OCI-M2 (cell line): ENCODE measurements around the gene RRP1B.

Experiments
- DNase-seq: peaks from one replicate; lab custom pipeline; 2025; ENCODE audit not compliant: unreplicated experiment; lab: John Stamatoyannopoulos, UW

Gene RRP1B

DNA sequence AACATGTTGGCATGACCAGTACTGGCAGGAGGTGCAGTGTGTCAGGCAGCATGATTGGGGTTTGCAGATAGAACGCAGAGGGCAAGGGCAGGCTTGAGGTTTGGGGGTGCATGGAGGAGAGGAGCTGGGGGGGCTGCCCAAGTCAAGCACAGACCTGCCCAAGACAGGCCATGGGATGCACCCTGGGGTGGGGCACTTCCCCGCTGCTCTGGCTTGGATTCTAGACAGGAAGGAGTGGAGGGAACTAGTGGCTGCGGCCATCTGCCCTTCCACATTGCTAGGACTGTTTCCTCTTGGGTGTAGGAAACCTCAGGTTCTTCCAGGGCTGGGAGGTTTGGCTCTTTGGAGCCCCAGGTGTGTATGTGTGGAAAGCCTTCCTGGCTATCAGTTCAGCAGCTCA lies 62.6 kb downstream of the RRP1B start:
- no peak for DNase-seq

DNA sequence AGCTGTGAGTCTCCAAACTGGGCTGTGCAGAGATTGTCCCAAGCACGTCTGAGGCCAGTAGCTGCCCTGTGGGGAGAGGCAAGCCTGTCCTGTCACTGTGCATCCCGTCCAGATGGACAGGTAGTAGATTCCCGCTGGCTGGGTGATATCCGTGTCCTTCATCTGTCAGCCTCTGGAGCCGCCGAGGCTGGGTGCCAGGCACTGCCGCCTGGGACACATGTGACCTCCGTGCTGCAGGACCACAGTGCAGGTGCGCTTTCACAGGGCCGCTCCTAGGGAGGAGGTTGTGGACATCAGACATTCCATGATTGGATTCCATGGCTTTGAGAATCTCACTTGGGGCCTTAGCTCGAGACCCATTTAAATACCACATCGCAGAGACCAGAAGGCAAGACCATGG lies 64.3 kb downstream of the RRP1B start:
- no peak for DNase-seq

DNA sequence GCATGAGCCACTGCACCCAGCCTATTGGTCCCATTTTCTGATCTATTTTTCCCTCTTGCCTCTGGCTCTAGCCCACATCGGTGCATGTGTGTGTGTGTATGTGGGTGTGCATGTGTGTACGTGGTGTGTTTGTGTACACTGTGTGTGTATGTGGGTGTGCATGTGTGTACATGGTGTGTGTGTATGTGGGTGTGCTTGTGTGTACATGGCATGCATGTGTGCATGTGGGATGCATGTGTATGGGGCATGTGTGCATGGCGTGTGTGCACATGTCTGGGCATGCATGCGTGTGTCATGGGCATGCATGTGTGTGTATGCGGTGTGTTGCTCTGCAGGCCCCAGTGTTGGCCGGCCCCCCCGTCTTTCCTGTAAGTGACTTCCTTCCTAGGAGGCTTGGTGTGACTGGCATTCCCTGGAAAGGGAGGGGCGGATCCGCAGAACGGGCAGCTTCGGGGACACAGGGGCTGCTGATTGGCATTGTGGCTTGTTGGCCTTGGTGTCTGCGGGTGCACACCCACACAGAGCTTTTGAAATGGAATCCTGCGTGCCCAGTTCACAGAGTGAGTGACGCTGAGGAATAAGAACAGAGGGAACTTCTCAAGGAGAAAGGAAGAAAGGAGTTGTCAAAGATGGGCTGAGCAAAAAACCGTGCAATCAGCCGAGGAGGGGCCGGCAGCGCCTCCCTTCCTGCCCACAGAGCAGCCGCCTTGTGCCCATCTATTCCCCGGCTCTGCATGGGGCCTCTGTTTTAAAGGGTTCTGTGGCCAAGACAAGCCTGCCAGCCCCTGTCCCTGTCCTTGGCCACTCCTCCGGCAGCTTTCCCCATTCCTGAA lies 67.5 kb downstream of the RRP1B start:
- DNase-seq = no peak

DNA sequence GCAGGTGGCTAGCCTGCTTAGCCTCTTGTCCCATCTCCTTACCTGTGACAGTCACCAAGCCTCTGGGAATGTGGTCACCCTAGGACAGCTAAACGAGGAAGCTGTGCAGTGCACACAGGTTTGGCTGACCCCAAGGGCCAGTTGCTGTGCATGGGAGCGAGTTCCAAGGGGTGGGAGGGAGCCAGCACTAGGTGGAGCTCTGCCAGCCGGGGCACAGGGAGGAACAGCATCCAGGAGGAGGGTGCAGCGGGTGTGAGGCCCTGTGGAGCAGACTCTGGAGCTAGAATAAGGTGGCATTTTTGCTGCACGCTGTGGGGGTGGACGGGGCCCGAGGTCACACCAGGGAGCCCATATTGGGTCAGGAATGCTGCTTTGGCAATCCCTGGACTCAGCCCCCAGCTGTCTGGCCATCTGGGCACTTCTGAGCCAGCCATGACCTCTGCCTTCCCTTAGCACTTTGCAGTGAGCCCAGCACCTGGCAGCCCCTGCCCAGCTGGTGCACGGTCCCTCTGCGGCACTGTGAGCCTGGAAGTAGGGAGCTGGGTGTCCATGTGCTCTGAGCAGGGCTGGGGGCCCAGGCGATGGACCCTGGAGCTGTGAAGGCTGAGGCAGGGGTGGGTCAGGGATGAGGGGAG lies 68.3 kb downstream of the RRP1B start:
- DNase-seq = no peak

DNA sequence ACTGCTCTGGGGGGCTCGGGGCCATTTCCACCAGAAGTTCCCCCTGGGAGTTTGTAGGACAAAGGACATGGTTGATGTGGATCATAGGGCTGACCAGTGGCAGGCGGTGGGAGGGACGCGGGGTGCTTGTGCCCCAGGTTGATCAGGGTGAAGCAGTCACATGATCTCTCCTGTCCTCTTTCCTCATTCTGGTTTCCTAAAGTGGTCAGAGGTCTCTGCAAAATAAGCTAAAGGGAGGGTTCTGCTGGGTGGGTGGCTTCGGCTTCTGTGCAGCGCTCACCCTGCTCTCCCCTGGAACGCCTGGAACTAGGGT lies 68.8 kb downstream of the RRP1B start:
- DNase-seq = no peak

DNA sequence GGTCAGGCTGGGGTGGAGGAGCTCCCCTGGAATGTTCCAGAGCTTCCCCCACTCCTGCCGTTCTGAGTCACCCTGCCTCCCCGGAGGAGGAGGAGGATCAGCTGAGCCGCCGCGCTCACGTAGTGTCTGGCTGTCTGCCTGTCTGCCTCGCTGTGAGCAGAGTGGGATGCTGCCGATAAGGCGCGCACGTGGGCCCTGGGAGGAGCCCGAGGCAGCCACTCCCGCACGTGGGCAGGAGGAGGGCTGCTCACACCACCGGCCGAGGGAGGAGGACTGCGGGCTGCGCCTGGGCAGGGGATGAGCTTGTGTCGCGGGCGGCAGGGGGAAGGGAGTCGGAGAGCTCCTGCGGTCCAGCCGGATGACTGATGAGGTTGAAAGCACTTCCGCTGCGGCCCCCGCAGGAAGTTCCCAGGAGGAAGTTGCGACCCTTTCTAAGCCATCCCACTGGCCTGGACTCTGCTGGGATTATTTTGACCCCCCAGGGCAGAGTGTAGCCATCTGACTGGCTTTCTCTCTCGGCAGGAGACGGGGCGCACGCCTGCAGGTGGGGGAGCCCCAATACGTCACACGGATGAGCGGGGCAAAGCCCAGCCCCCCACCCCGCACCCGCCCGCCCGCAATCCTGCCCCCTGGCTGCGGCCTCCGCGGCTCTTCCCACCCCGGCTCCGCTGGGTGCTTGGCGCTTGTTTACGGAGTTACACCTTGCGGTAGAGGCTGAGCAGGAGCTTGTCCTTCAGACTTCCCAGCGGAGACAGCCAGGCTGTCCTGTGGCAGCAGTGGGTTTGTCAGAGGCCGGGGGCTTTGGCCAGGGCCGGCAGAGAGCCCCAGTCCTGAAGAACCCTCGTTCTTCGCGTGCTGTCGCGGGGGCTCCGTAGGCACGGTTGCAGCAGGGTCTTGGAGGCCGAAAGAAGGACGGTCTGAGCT lies 69.4 kb downstream of the RRP1B start:
- peak; percentile 100 for DNase-seq

DNA sequence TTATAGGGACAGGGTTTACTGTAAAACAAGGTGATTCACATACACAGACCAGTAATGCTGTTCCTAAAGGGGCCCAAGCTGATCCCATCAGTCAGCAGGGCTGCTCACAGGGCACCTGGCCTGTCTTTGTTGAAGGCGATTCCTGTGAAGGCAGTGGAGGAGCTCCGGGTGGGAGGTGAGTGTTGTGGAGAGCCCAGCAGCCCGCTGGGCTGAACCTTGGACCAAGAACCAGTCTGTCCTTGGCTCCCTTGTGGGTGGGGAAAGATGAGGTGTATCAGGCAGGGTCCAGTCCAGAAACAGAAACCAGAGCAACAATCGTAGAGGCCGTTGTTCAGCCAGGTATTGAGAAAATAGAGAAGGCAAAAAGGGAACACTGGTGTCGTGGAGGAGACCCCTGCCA lies 72.1 kb downstream of the RRP1B start:
- no peak for DNase-seq

DNA sequence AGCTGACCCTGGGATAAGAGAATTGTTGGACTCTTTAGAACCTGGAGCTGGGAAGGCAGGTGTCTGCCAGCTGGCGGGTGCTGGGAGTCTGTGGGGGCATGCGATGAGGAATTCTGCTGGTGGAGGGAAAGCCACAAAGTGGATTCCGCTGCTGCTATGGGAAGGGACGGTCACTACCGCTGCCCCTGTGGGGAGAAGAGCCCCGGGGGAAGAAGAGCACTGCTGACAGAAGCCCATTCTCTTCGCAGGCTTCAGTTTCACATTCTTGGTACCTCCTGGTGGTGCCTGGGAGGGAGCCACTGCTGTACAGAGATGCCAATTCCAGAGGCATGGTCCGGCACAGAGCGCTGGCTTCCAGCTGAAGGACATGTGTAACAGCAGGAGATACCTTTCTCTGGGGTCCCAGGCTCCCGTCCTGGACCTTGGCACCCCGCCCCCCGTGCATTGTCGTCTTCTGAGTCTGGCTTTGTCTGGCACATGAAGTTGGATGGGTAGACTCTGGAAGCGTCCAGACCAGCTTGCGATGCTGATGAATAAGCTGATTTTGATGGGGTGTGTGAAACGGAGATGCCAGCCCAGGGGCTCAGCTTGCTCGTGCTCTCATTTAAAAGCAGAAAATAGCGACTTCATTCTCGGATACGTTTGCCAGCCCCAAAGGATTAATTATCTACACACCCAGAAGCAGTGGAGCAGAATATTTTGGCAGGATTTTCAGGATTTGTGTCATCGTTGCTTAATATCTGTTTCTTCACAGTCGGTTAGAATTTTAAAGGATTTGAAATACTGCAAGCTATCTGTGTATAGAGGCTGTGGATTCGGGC lies 72.7 kb downstream of the RRP1B start:
- no peak for DNase-seq

DNA sequence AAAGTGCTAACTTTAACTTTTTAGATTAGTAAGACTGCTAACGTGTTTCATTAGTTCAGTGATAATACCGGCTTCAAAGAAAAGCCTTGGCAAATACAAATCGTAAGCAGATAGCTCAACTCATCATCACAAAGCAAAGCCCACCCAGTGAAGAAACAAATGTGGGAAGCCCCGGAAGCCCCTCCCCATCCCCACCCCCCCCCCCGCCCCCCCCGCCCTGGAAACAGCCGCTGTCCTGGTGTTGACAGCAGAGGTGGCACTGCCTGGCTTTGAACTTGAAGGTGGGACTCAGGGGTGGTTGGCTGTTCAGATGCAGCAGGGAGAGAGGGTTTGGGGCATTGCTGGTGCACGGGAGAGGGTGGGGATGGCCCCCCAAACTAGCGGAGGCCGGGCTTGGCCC lies 73.7 kb downstream of the RRP1B start:
- no peak for DNase-seq

DNA sequence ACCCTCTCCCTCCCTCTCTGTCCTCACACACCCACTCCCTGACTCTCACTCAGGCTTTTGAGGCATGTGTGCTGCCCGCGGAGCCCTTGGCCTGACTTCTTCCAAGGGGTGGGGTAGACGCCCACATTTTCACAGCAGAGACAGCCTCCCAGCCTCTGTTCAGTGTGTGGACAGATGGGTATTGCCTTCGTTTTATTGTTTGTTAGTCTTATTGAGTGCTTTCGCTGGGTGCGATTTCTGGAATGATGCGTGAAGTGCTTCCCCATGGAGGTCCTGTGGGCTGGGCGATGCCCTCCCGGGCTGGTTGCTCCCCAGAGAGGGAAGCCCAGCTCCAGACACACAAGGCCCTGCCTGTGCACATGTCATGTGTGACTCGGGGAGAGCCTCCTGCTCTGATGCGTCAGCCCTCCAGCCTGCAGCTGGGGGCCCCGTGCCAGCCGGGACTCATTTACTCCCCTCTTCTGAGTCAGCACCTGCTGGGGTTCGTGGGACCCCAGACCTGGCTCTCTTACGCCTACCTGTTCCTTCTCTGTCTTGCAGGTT lies 74.2 kb downstream of the RRP1B start:
- no peak for DNase-seq

DNA sequence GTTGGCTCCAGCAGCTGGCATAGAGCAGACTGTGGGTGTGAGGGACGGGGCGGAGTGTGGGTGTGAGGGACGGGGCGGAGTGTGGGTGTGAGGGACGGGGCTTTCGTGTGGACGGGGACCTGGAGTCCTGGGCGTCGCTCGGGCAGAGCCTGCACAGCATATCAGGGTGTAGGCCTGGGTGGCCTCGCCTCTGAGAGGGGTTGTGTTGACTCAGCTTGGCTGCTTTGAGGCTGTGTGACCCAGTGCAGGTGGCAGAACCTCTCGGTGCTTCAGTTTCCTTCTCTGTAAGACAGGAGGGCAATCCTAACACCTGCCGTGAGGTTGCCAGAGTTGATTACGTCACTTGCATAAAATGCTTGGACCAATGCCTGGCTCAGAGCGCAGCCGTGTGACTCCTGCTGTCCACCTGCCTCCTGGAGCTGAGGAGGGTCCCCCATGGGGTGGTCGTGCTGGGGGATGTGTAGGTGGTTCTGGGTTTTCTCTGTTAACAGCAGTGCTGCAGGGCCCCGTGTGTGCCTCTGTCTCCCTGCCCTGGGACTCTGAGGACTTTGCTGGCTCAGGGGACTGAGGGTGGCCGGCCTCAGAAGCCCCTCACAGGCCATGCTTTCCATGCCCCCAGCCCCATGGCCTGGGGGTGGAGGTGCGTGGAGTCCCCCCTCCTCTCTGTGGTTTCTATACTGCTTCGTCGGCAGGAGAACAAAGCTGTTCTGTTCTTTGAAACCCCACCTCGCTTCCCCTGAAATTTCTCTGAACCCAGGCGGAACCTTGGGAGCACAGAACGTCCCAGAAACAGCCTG lies 75.0 kb downstream of the RRP1B start:
- DNase-seq = no peak

DNA sequence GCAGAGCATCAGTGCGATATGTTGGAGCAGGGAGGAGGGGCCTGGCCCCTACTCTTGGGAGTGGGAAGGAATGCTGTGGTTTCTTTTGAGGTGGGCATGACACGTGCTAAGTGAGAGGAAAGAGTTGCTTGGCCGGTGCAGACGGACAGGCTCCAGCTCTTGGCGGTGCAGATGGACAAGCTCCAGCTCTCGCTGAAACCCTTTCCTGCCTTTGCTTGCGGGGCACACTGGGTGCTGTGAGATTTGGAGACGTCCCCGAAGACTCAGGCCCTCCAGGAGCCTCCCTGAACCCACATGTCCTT lies 75.5 kb downstream of the RRP1B start:
- no peak for DNase-seq

DNA sequence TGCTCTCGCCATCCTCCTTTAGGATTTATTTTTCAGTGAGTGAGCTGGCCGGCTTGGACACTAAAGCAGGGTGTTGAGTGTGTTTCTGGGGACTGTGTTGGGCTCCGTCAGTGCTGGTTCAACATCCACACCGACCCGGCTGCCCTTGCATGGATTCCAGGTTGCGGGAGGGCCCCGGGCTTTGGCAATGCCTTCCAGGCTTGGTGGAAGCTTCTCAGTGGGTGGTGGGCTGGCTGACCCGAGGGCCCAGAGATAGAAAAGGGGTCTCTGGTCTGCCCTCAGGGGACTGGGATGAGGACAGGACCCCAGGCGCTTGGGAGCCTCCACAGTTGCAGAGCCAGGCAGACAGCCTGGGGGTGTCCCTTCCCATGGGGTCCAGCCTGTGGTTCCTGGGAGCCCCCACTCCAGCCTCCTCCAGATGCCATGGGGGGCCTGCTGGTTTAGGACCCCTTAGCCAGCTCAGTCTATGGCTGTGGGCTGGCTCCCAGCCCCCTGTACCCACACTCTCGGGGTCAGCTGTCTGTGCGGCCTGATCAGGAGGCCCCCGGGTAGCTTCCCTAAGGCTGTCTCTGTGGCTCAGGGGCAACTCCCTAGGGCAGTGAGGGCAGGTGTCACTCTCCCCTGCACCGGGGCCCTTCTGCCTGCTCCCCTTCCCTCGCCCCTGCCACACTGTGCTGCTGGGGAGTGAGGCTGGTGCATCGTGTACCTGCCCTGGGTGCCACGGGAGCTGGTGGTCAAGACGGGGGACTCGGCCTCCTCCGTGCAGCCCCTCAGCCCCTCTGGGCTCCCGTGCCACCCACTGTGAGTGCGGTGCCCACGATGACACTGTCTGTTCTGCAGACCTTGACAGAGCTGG lies 76.1 kb downstream of the RRP1B start:
- no peak for DNase-seq

DNA sequence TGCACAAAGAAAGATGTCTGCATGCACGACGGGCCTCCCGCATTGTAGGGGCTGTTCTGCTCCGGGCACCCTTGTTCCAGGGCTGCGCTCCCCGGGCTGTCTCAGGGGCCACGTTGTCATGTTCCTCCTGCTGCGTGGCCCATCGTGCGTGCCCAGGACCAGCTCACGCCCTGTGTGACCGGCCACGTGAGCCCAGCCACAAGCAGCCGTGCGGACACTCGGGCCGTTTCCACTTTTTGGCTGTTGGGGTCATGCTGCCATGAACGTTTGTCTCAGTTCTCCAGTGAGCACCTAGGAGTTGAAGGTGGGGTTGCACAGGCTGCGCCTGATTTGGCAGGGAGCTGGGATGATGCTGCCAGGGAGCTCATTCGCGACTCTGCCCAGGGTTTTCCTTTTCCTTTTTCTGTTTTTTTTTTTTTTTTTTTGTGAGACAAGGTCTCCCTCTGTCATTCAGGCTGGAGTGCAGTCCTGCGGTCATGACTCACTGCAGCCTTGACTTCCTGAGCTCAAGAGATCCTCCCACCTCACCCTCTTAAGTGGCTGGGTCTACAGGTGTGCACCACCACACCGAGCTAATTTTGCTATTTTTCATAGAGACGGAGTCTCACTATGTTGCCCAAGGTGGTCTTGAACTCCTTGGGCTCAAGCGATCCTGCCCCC lies 77.0 kb downstream of the RRP1B start:
- DNase-seq = no peak

DNA sequence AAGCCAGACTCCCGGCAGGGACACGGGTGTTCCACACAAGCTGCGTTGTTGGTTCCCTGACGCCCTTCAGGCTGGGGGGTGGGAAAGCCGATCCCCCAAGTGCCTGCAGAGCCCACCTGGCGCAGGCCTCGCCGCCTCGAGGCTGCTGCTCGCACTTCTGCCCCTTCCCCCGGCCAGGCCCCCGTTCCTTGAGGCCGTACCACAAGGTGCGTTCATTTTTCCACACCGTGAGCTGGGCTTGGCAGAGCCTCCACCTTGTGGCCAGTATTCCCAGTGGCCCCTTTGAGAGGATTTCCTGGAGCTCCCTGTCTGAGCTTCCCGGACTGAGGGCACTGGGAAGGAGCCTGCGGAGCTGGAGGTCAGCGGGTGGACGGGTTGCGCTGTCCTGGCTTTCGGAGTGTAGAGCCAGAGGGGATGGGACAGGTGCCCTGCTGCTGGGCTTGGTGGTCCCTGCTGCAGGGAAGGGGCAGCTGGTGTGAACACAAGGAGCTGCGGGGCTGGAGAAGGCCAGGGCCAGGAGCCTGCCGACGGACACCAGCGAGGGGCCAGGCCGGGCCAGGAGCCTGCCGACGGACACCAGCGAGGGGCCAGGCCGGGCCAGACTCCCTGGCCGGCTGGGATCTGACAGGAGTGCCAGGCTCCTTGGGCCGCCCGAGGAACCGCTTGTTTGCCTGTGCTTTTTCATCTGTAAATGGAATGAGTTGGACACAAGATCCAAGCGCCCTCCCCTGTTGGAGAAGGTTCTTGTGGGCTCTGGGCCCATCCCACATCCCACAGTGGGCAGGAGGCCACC lies 78.0 kb downstream of the RRP1B start:
- no peak for DNase-seq

DNA sequence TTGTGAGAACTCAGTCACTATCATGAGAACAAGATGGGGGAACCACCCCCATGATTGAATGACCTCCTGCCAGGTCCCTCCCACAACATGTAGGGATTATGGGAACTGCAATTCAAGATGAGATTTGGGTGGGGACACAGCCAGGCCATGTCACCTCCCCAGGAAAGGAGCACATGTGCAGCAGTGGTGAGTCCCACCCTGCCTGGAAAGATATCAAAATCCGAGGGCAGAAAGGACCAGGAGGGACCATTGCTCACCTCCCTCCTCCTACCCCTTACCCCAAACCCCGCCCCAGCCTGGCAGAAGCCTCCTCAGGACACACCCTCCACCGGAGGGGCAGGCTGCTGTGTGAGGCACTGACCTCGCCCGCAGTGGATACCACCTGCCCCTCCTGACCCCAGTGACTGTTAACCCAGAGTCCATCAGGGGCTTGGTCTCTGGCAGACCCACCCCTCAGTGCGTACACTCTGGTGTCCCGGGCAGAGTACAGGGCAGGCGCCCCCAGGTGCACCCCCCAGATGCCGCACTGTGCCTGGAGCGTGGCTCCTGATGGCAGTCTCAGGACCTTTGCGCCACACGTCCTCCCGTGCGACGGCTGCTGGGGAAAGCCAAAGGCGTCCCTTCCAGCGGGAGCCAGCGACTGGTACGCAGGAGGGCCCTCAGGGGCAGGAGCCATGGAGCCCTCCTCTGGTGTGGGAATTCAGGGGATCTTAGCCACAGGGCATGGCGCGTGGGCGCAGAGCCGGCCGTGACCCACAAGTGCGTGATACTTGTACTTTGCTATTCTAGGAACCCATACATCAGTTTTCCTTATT lies 80.5 kb downstream of the RRP1B start:
- DNase-seq = no peak
